8988T (cell line): ENCODE data around the gene PRSS50.
"Not testable (repeated sequence)": the region's sequence is repeated elsewhere in the genome, so short reads cannot be mapped to it uniquely, and the experiment has no call there.

Source experiments
- DNase-seq: peaks from one replicate; pipeline ENCODE4 v3.0.0; 2011

Gene PRSS50

GRCh38 chr3:46708401-46709156 lies 9.1 kb downstream of the PRSS50 start:
- DNase-seq: peak; percentile 49

GRCh38 chr3:46707601-46708011 lies 10.1 kb downstream of the PRSS50 start:
- DNase-seq: no peak

- peak; percentile 41 for DNase-seq
Measured at GRCh38 chr3:46706771-46707582, 10.7 kb downstream of the PRSS50 start.

- DNase-seq: peak; percentile 78
Measured at GRCh38 chr3:46705751-46706552, 11.7 kb downstream of the PRSS50 start.

- peak; percentile 89 for DNase-seq
Measured at GRCh38 chr3:46705022-46705530, 12.6 kb downstream of the PRSS50 start.

- not testable (repeated sequence) for DNase-seq
Measured at GRCh38 chr3:46704346-46704745, 13.3 kb downstream of the PRSS50 start.

- DNase-seq: no peak
Measured at GRCh38 chr3:46703013-46703520, 14.6 kb downstream of the PRSS50 start.

- no peak for DNase-seq
Measured at GRCh38 chr3:46702246-46703012, 15.2 kb downstream of the PRSS50 start.

- no peak for DNase-seq
Measured at GRCh38 chr3:46701181-46701939, 16.3 kb downstream of the PRSS50 start, which contains the start of gene TMIE. Gene TMIE, plus strand, starts transcription at chr3:46701392. Its CDS starts 96 bp downstream, at chr3:46701488.

- no peak for DNase-seq
Measured at GRCh38 chr3:46700772-46701171, 16.9 kb downstream of the PRSS50 start.

GRCh38 chr3:46699676-46700523 lies 17.8 kb downstream of the PRSS50 start:
- no peak for DNase-seq

GRCh38 chr3:46695962-46696894 lies 21.4 kb downstream of the PRSS50 start:
- DNase-seq: no peak

- DNase-seq: no peak
Measured at GRCh38 chr3:46695177-46695961, 22.3 kb downstream of the PRSS50 start.

- no peak for DNase-seq
Measured at GRCh38 chr3:46694520-46694919, 23.1 kb downstream of the PRSS50 start.

- DNase-seq: no peak
Measured at GRCh38 chr3:46693892-46694226, 23.8 kb downstream of the PRSS50 start.

GRCh38 chr3:46693038-46693891 lies 24.4 kb downstream of the PRSS50 start, which contains the start of gene ALS2CL:
Gene ALS2CL, minus strand, starts transcription at chr3:46693679. Its CDS starts 4,239 bp downstream, at chr3:46689440.
- DNase-seq: peak; percentile 86

GRCh38 chr3:46692566-46692990 lies 25.1 kb downstream of the PRSS50 start:
- DNase-seq: peak; percentile 86
